CD4-positive, CD25-positive, alpha-beta regulatory T cell (primary cell): ENCODE data around the gene ZIM2. TPM values are rescaled to one million over a fixed set of nuclear protein-coding genes. Genes with fewer than 3 reads are reported as not detected.
A peak's percentile ranks its signal among the peaks of the same experiment; 100 is the strongest.

Experiments
- ATAC-seq, 2 donors: fragments of 150-1000 bp; cut with Tn5 transposase; one replicate each; pipeline ENCODE4 v1.10.0; 2021; ENCODE audit warnings: low read depth in 2 of 2, moderate number of reproducible peaks in 2 of 2, moderate library complexity in 1 of 2
- DNase-seq, 3 donors: peaks; one replicate each; pipeline versions ENCODE4 v3.0.0 to v3.0.0-alpha.2; 2012 to 2022; ENCODE audit warnings: mixed read lengths in 1 of 3
- H3K27ac ChIP-seq: one replicate; pipeline ENCODE4 v1.7.0; 2013; ENCODE audit warnings: mild to moderate bottlenecking, low read length; ENCODE audit not compliant: insufficient read depth, poor library complexity, severe bottlenecking
- H3K27me3 ChIP-seq: one replicate; pipeline ENCODE4 v1.7.0; 2013; ENCODE audit warnings: low read length; ENCODE audit not compliant: control insufficient read depth, insufficient read depth
- H3K36me3 ChIP-seq: one replicate; pipeline ENCODE4 v1.7.0; 2013; ENCODE audit warnings: mild to moderate bottlenecking, low read length, moderate library complexity; ENCODE audit not compliant: control insufficient read depth, insufficient read depth
- H3K4me1 ChIP-seq: 2 replicates; pipeline ENCODE4 v1.7.0; 2013; ENCODE audit warnings: mild to moderate bottlenecking, low read length; ENCODE audit not compliant: insufficient read depth, control insufficient read depth, poor library complexity, severe bottlenecking
- H3K4me3 ChIP-seq: one replicate; pipeline ENCODE4 v1.7.0; 2013; ENCODE audit warnings: low read depth, mild to moderate bottlenecking, low read length, moderate library complexity
- H3K9me3 ChIP-seq, 2 experiments: 1 replicate in 1 of 2; 2 replicates in 1 of 2; pipeline ENCODE4 v1.7.0; 2013; ENCODE audit warnings: low read length in 2 of 2, mild to moderate bottlenecking in 1 of 2, moderate library complexity in 1 of 2; ENCODE audit not compliant: control insufficient read depth in 2 of 2
- H3K27ac Mint-ChIP-seq, 3 donors: one replicate each; pipeline ENCODE4 v1.8.0; 2020 to 2022; ENCODE audit warnings: mild to moderate bottlenecking in 3 of 3, mixed read lengths in 3 of 3, moderate library complexity in 2 of 3
- H3K27me3 Mint-ChIP-seq: one replicate; pipeline ENCODE4 v1.8.0; 2022; ENCODE audit warnings: mild to moderate bottlenecking, mixed read lengths
- H3K36me3 Mint-ChIP-seq: one replicate; pipeline ENCODE4 v1.8.0; 2020; ENCODE audit warnings: mixed read lengths
- H3K4me1 Mint-ChIP-seq, 4 donors: one replicate each; pipeline ENCODE4 v1.8.0; 2020 to 2022; ENCODE audit warnings: mixed read lengths in 4 of 4, mild to moderate bottlenecking in 1 of 4
- H3K4me3 Mint-ChIP-seq, 4 donors: one replicate each; pipeline ENCODE4 v1.8.0; 2020 to 2022; ENCODE audit warnings: mild to moderate bottlenecking in 4 of 4, mixed read lengths in 4 of 4, moderate library complexity in 3 of 4
- H3K9me3 Mint-ChIP-seq, 7 donors: one replicate each; pipeline ENCODE4 v1.8.0; 2020 to 2022; ENCODE audit warnings: mixed read lengths in 7 of 7, mild to moderate bottlenecking in 3 of 7, moderate library complexity in 2 of 7
- polyA plus RNA-seq, 4 donors: library from polyadenylated mRNA; unstranded; fragments of 300-500 nt; fragmentation: Illumina TruSeq; gene quantifications; one replicate each; pipeline ENCODE4 v1.2.3, GENCODE V29; 2021
- total RNA-seq: library from RNA; stranded (reverse); gene quantifications from one replicate; pipeline ENCODE4 v1.2.3, GENCODE V29; 2022

ZIM2 gene
- total and polyA plus RNA-seq, 5 donors from 2014 or later: not detected

GRCh38 chr19:56819166-56819565 is 21.4 kb downstream of the ZIM2 start:
- Mint-ChIP-seq H3K4me3 (no peak overlapping the region), H3K27ac (no peak overlapping the region), H3K9me3 (peaks cover 3 to 51% (median 21%) of the 10 kb centered on the region in 7 donors), H3K4me1 (no peaks in the 10 kb centered on the region), H3K36me3 (no peaks in the 10 kb centered on the region), H3K27me3 (no peaks in the 10 kb centered on the region)
- H3K36me3 ChIP-seq: no peaks in the 10 kb centered on the region
- no peaks in the 10 kb centered on the region for H3K27me3 ChIP-seq
- peaks cover 13 to 56% of the 10 kb centered on the region in 2 experiments for H3K9me3 ChIP-seq
- DNase-seq: no peak
- ATAC-seq: no peak
- no peaks in the 10 kb centered on the region for H3K4me1 ChIP-seq
- no peak overlapping the region for H3K4me3 ChIP-seq
- H3K27ac ChIP-seq: no peak overlapping the region

DNA sequence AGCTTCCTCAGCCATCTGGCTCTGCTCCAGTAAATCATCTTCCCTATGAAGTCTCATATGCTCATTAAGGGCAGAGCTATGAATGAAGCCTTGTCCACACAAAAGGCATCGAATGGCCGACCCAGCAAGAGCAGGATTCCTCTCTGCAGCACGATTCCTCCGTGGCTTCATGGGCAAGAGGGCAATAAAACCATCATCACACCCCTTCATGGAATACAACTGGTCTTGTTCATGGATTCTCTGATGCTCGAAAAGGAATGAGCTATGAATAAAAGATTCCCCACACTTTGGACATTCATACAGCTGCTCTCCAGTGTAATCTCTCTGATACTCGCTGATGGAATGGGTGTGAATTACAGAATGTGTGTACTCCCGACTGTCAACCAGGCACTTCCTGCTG is 25.9 kb downstream of the ZIM2 start:
- no peak for DNase-seq
- Histone ChIP-seq H3K9me3 (peaks cover 9 to 22% of the 10 kb centered on the region in 2 experiments), H3K27me3 (no peaks in the 10 kb centered on the region), H3K36me3 (no peaks in the 10 kb centered on the region), H3K27ac (no peak overlapping the region), H3K4me3 (no peak overlapping the region), H3K4me1 (no peaks in the 10 kb centered on the region)
- Mint-ChIP-seq H3K4me1 (no peaks in the 10 kb centered on the region), H3K4me3 (no peak overlapping the region), H3K36me3 (no peaks in the 10 kb centered on the region), H3K27me3 (no peaks in the 10 kb centered on the region), H3K27ac (no peak overlapping the region), H3K9me3 (peaks cover 4 to 55% (median 28%) of the 10 kb centered on the region in 7 donors)
- ATAC-seq: no peak

GRCh38 chr19:56813531-56813930 is 27.0 kb downstream of the ZIM2 start:
- H3K27ac ChIP-seq: no peak overlapping the region
- H3K9me3 ChIP-seq: peaks cover 5 to 21% of the 10 kb centered on the region in 2 experiments
- Mint-ChIP-seq H3K36me3 (no peaks in the 10 kb centered on the region), H3K27me3 (no peaks in the 10 kb centered on the region), H3K4me1 (no peaks in the 10 kb centered on the region), H3K27ac (no peak overlapping the region), H3K4me3 (no peak overlapping the region), H3K9me3 (peaks cover 4 to 52% (median 27%) of the 10 kb centered on the region in 7 donors)
- H3K27me3 ChIP-seq: no peaks in the 10 kb centered on the region
- H3K4me3 ChIP-seq: no peak overlapping the region
- H3K36me3 ChIP-seq: no peaks in the 10 kb centered on the region
- no peak for DNase-seq
- ATAC-seq: no peak
- H3K4me1 ChIP-seq: no peaks in the 10 kb centered on the region

DNA sequence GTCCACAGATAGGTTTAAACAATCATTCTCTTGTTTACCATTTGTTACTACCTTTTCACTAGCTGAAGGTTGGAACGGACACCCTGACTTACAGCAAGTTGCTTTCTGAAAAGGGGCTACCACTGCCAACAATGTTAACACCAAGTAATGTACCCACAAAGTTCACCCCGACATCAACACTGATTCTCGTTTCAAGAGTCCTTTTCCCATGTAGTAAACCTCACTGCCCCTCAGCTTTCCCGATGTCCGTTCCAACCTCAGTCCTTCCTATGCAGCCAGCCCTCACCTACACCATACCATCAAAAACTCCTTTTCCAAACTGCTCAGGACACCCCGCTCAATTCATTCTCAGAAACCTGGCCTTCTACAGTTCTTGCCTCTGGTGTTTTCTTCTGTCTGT is 29.0 kb downstream of the ZIM2 start:
- Mint-ChIP-seq H3K4me1 (no peaks in the 10 kb centered on the region), H3K27me3 (no peaks in the 10 kb centered on the region), H3K36me3 (no peaks in the 10 kb centered on the region), H3K9me3 (peaks cover 0 to 53% (median 21%) of the 10 kb centered on the region in 7 donors), H3K4me3 (no peak overlapping the region), H3K27ac (no peak overlapping the region)
- Histone ChIP-seq H3K27ac (no peak overlapping the region), H3K4me1 (no peaks in the 10 kb centered on the region), H3K4me3 (no peak overlapping the region), H3K36me3 (no peaks in the 10 kb centered on the region), H3K27me3 (no peaks in the 10 kb centered on the region), H3K9me3 (peaks cover 9 to 27% of the 10 kb centered on the region in 2 experiments)
- DNase-seq (no peak), ATAC-seq (no peak)

- peaks cover 4 to 53% (median 21%) of the 10 kb centered on the region in 7 donors for H3K9me3 Mint-ChIP-seq
- no peaks in the 10 kb centered on the region for H3K4me1 ChIP-seq
Measured at GRCh38 chr19:56810260-56810659, 30.3 kb downstream of the ZIM2 start.

GRCh38 chr19:56808717-56809392 is 31.7 kb downstream of the ZIM2 start:
- DNase-seq: no peak
- H3K9me3 Mint-ChIP-seq: peaks cover 4 to 47% (median 16%) of the 10 kb centered on the region in 7 donors

More at GRCh38 chr19:56810260-56810659, 30.3 kb downstream of the ZIM2 start:
- no peaks in the 10 kb centered on the region for H3K36me3 Mint-ChIP-seq
- no peak overlapping the region for H3K27ac Mint-ChIP-seq
- H3K27me3 ChIP-seq: no peaks in the 10 kb centered on the region
- H3K36me3 ChIP-seq: no peaks in the 10 kb centered on the region
- H3K27ac ChIP-seq: no peak overlapping the region
- no peaks in the 10 kb centered on the region for H3K4me1 Mint-ChIP-seq
- H3K27me3 Mint-ChIP-seq: no peaks in the 10 kb centered on the region
- no peak overlapping the region for H3K4me3 ChIP-seq
- H3K4me3 Mint-ChIP-seq: no peak overlapping the region
- DNase-seq (no peak), ATAC-seq (no peak)
- peaks cover 14 to 20% of the 10 kb centered on the region in 2 experiments for H3K9me3 ChIP-seq

DNA sequence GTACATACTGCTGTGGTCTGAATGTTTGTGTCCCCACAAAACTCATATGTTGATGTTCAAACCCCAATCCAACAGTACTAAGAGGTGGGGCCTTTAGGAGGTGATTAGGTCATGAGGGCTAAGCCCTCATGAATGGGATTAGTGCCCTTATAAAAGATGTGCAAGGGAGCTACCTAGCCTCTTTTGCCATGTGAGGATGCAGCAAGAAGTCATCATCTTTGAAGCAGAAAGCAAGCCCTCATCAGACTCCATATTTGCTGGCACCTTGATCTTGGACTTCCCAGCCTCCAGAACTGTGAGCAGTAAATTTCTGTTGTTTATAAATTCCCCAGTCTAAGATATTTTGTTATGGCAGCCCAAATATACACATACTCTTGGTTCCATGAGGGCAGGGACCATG is 33.9 kb downstream of the ZIM2 start:
- Mint-ChIP-seq H3K27me3 (no peaks in the 10 kb centered on the region), H3K27ac (no peak overlapping the region), H3K9me3 (peaks cover 4 to 45% (median 12%) of the 10 kb centered on the region in 7 donors), H3K4me1 (no peaks in the 10 kb centered on the region), H3K4me3 (no peak overlapping the region), H3K36me3 (no peaks in the 10 kb centered on the region)
- no peak for DNase-seq
- Histone ChIP-seq H3K36me3 (no peaks in the 10 kb centered on the region), H3K4me3 (no peak overlapping the region), H3K27me3 (no peaks in the 10 kb centered on the region), H3K4me1 (no peaks in the 10 kb centered on the region), H3K27ac (no peak overlapping the region), H3K9me3 (peaks cover 23 to 46% of the 10 kb centered on the region in 2 experiments)
- ATAC-seq: no peak

More at GRCh38 chr19:56808717-56809392, 31.7 kb downstream of the ZIM2 start:
- no peaks in the 10 kb centered on the region for H3K4me1 ChIP-seq
- Mint-ChIP-seq H3K4me1 (no peaks in the 10 kb centered on the region), H3K4me3 (no peak overlapping the region), H3K36me3 (no peaks in the 10 kb centered on the region), H3K27ac (no peak overlapping the region), H3K27me3 (no peaks in the 10 kb centered on the region)
- no peak overlapping the region for H3K4me3 ChIP-seq
- no peaks in the 10 kb centered on the region for H3K27me3 ChIP-seq
- peaks cover 12 to 24% of the 10 kb centered on the region in 2 experiments for H3K9me3 ChIP-seq
- no peaks in the 10 kb centered on the region for H3K36me3 ChIP-seq
- no peak overlapping the region for H3K27ac ChIP-seq
- ATAC-seq: no peak

GRCh38 chr19:56778351-56778750 is 62.2 kb downstream of the ZIM2 start:
- H3K4me1 Mint-ChIP-seq: no peaks in the 10 kb centered on the region
- no peaks in the 10 kb centered on the region for H3K36me3 ChIP-seq
- peak overlapping the region in 1 of 4 donors; percentile 54 for H3K4me3 Mint-ChIP-seq
- no peak overlapping the region for H3K4me3 ChIP-seq
- no peak overlapping the region for H3K27ac ChIP-seq
- no peak for ATAC-seq
- no peak for DNase-seq
- H3K27me3 ChIP-seq: no peaks in the 10 kb centered on the region
- H3K9me3 Mint-ChIP-seq: peaks cover 0 to 60% (median 27%) of the 10 kb centered on the region in 7 donors
- H3K4me1 ChIP-seq: no peaks in the 10 kb centered on the region
- H3K9me3 ChIP-seq: peaks cover 21 to 49% of the 10 kb centered on the region in 2 experiments
- no peak overlapping the region for H3K27ac Mint-ChIP-seq
- H3K36me3 Mint-ChIP-seq: no peaks in the 10 kb centered on the region
- H3K27me3 Mint-ChIP-seq: no peaks in the 10 kb centered on the region
